Endothelial cell of umbilical vein (primary cell): Measurements from ENCODE around the gene SLC26A11. TPM values are rescaled to one million over a fixed set of nuclear protein-coding genes. Genes with fewer than 3 reads are reported as not detected.

Source experiments
- BruUV-seq: library from RNA; stranded (reverse); fragments of 400-500 nt; replicated peaks from 2 replicates; lab custom pipeline; 2021; lab: Mats Ljungman, UMichigan
- CTCF ChIA-PET: fragments of 300-600, 350-600 bp; sonication (Branson Sonifier 250); formaldehyde crosslinking; loops from one replicate; lab custom pipeline; 2021; ENCODE audit warnings: antibody characterized with exemption, inconsistent platforms; lab: Charles Lee
- POLR2A ChIA-PET: fragments of 300-600, 350-600 bp; sonication (Branson Sonifier 250); formaldehyde crosslinking; loops from one replicate; lab custom pipeline; 2021; ENCODE audit warnings: antibody characterized with exemption, inconsistent platforms; lab: Charles Lee
- DNase-seq: peaks from one replicate; pipeline ENCODE4 v3.0.0-alpha.2; 2011; ENCODE audit warnings: low read depth, low spot score
- FAIRE-seq: peaks from 2 replicates; lab custom pipeline; 2011; peaks lifted over from hg19 to GRCh38; lab: Jason Lieb, UNC
- H2AFZ ChIP-seq: 2 replicates; pipeline ENCODE4 v1.6.0; 2012; ENCODE audit warnings: low read depth, low read length, control low read depth, inconsistent platforms
- H3K27ac ChIP-seq: 2 replicates; pipeline ENCODE4 v1.5.1; 2011; ENCODE audit warnings: low read depth, mild to moderate bottlenecking, control low read depth, low read length, moderate library complexity; ENCODE audit not compliant: insufficient read depth
- H3K27me3 ChIP-seq, 2 experiments: 2 replicates each; pipeline versions ENCODE4 v1.6.0 to v1.6.1; 2011; ENCODE audit warnings: low read length in 2 of 2, mixed read lengths in 1 of 2; ENCODE audit not compliant: control insufficient read depth in 2 of 2, insufficient read depth in 2 of 2
- H3K36me3 ChIP-seq, 2 experiments: 2 replicates in 1 of 2; 3 replicates in 1 of 2; pipeline ENCODE4 v1.5.1; 2011; ENCODE audit warnings: low read length in 2 of 2, mild to moderate bottlenecking in 1 of 2, moderate library complexity in 1 of 2; ENCODE audit not compliant: control insufficient read depth in 2 of 2, insufficient read depth in 2 of 2; ENCODE audit errors: extremely low read depth in 1 of 2
- H3K4me1 ChIP-seq: 3 replicates; pipeline ENCODE4 v1.5.1; 2011; ENCODE audit warnings: mild to moderate bottlenecking, low read length; ENCODE audit not compliant: control insufficient read depth, insufficient read depth; ENCODE audit errors: extremely low read depth
- H3K4me2 ChIP-seq: 2 replicates; pipeline ENCODE4 v1.6.1; 2011; ENCODE audit warnings: low read length, control low read depth, mixed read lengths; ENCODE audit not compliant: insufficient read depth
- H3K4me3 ChIP-seq, 3 experiments: fragments of 200-600 bp in 1 of 3; sonication (generic), shearing (Covaris generic) in 1 of 3; replicated peaks in 1 of 3; 2 replicates each; pipeline ENCODE4 v1.5.1; 2011 to 2016; ENCODE audit warnings: control low read depth in 3 of 3, low read length in 3 of 3, mild to moderate bottlenecking in 2 of 3, inconsistent platforms in 1 of 3, low read depth in 1 of 3, moderate library complexity in 1 of 3; ENCODE audit not compliant: insufficient read depth in 1 of 3
- H3K79me2 ChIP-seq: 2 replicates; pipeline ENCODE4 v1.6.0; 2012; ENCODE audit warnings: low read length, inconsistent platforms; ENCODE audit not compliant: control insufficient read depth, insufficient read depth
- H3K9ac ChIP-seq: replicated peaks from 2 replicates; pipeline ENCODE3; 2011; ENCODE audit warnings: low read length, control low read depth; ENCODE audit not compliant: insufficient read depth; ENCODE audit errors: extremely low read depth
- H3K9me1 ChIP-seq: replicated peaks from 3 replicates; pipeline ENCODE4 v1.6.0; 2011; ENCODE audit warnings: mild to moderate bottlenecking, low read length; ENCODE audit not compliant: control insufficient read depth, insufficient read depth; ENCODE audit errors: extremely low read depth
- H3K9me3 ChIP-seq: replicated peaks from 2 replicates; pipeline ENCODE4 v1.5.1; 2012; ENCODE audit warnings: low read length, inconsistent platforms; ENCODE audit not compliant: control insufficient read depth, insufficient read depth
- H4K20me1 ChIP-seq: replicated peaks from 2 replicates; pipeline ENCODE3; 2011; ENCODE audit warnings: mild to moderate bottlenecking, low read length; ENCODE audit not compliant: control insufficient read depth, insufficient read depth; ENCODE audit errors: extremely low read depth
- CTCF ChIP-seq, 2 donors: IDR thresholded peaks; 1 replicate in 1 of 2; 2 replicates in 1 of 2; pipeline ENCODE4 v1.5.1; 2011; ENCODE audit warnings: low read length in 2 of 2, mild to moderate bottlenecking in 2 of 2, moderate library complexity in 2 of 2, control low read depth in 1 of 2, inconsistent platforms in 1 of 2, low read depth in 1 of 2; ENCODE audit not compliant: insufficient read depth in 1 of 2; ENCODE audit errors: extremely low read depth in 1 of 2
- EZH2 ChIP-seq: IDR thresholded peaks from 2 replicates; pipeline ENCODE4 v1.6.1; 2012; ENCODE audit warnings: borderline replicate concordance, low read depth, mild to moderate bottlenecking, moderate library complexity, low read length, inconsistent platforms; ENCODE audit not compliant: severe bottlenecking
- FOS ChIP-seq: IDR thresholded peaks from 2 replicates; pipeline ENCODE4 v1.6.1; 2011; ENCODE audit warnings: mild to moderate bottlenecking, low read length, moderate library complexity, borderline replicate concordance; ENCODE audit not compliant: insufficient read depth
- GATA2 ChIP-seq: IDR thresholded peaks from 2 replicates; pipeline ENCODE4 v1.7.0; 2011; ENCODE audit warnings: low read depth, mild to moderate bottlenecking, moderate library complexity, mixed read lengths, low read length; ENCODE audit not compliant: insufficient read length, insufficient read depth
- JUN ChIP-seq: IDR thresholded peaks from 2 replicates; pipeline ENCODE4 v1.6.1; 2011; ENCODE audit warnings: borderline replicate concordance, low read depth; ENCODE audit not compliant: insufficient read length, insufficient read depth
- MYC ChIP-seq: IDR thresholded peaks from one replicate; pipeline ENCODE4 v1.6.1; 2011; ENCODE audit warnings: mild to moderate bottlenecking, low read depth, low read length
- POLR2A ChIP-seq: IDR thresholded peaks from 2 replicates; pipeline ENCODE4 v1.6.1; 2012; ENCODE audit warnings: low read depth, mild to moderate bottlenecking, control low read depth, low read length
- POLR2AphosphoS5 ChIP-seq: IDR thresholded peaks from 2 replicates; pipeline ENCODE4 v1.6.1; 2012; ENCODE audit warnings: low read depth, mild to moderate bottlenecking, control low read depth, low read length, moderate library complexity; ENCODE audit not compliant: insufficient read depth
- dilution Hi-C: fragments of 300-500 bp; cut with MboI; formaldehyde crosslinking; loops from one replicate; pipeline ENCODE4 v1.15.0; 2019; ENCODE audit warnings: low sequenced_read_pairs; ENCODE audit not compliant: extremely low pct_ligation_motif_present
- intact Hi-C: fragments of 100-400 bp; cut with micrococcal nuclease; formaldehyde crosslinking; loops from one replicate; pipeline ENCODE4 v1.10.0; 2022
- polyA plus RNA-seq, 4 experiments: library from polyadenylated mRNA; depleted of rRNA in 3 of 4; stranded (reverse) in 3 of 4; unstranded in 1 of 4; fragments of >200 nt; gene quantifications; 2 replicates each; pipeline versions ENCODE4 v1.2.1 to v1.2.3, GENCODE V29; 2011 to 2012; ENCODE audit warnings: missing spikeins in 1 of 4
- total RNA-seq: library from RNA; stranded (reverse); gene quantifications from 2 replicates; pipeline ENCODE4 v1.2.3, GENCODE V29; 2021
- TF ChIP-seq, protein P1 (sequence below): IDR thresholded peaks from 2 replicates; pipeline ENCODE4 v1.6.1; 2011; ENCODE audit not compliant: insufficient read depth, insufficient read length

SLC26A11 gene
- total and polyA plus RNA-seq, 2 donors (not counting 3 experiments of a cell fraction or from before 2014, with no cell fraction given): 25.2 to 33.0 TPM

- Histone ChIP-seq H3K9me1 (no peaks in the 10 kb centered on the region), H3K27me3 (peaks cover 10 to 18% of the 10 kb centered on the region in 2 experiments), H2AFZ (no peak overlapping the region), H3K4me2 (no peak overlapping the region), H3K9ac (no peak overlapping the region), H3K4me3 (no peak overlapping the region), H3K36me3 (no peaks in the 10 kb centered on the region), H3K9me3 (no peaks in the 10 kb centered on the region), H3K27ac (no peak overlapping the region), H3K79me2 (no peaks in the 10 kb centered on the region), H3K4me1 (peaks cover 7% of the 10 kb centered on the region), H4K20me1 (no peaks in the 10 kb centered on the region)
- dilution Hi-C loops (no loop called here), intact Hi-C loops (no loop called here)
- TF ChIP-seq MYC (no peak), GATA2 (no peak), CTCF (IDR thresholded peaks at IDR 0.05; ENCODE audit: extremely low read depth in 1 of 2, insufficient read depth in 1 of 2, low read depth in 1 of 2, low read length in 2 of 2) (no peak), FOS (no peak), EZH2 (no peak), POLR2AphosphoS5 (no peak), POLR2A (no peak), JUN (no peak)
- TF ChIP-seq, protein P1, sequence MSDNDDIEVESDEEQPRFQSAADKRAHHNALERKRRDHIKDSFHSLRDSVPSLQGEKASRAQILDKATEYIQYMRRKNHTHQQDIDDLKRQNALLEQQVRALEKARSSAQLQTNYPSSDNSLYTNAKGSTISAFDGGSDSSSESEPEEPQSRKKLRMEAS: no peak
- BruUV-seq: no TSS peak
- FAIRE-seq (no peak), DNase-seq (no peak)
- ChIA-PET POLR2A (no interaction called here), CTCF (interaction anchor here (3.9 kb wide), 1 partner anchor 19 kb away, joined by 18 read pairs; no protein-coding TSS in a partner anchor)
Observed at GRCh38 chr17:80176757-80177156, 43.5 kb upstream of the SLC26A11 start.
